GM20431 (cell line): ENCODE data around the gene PDRG1.
"Not testable (repeated sequence)": the region's sequence is repeated elsewhere in the genome, so short reads cannot be mapped to it uniquely, and the experiment has no call there.

Source experiments
- in situ Hi-C: fragments of 300-500 bp; cut with MseI, MboI; formaldehyde crosslinking; loops from one replicate; pipeline ENCODE4 v1.15.0; 2020; ENCODE audit warnings: low sequenced_read_pairs; ENCODE audit not compliant: unreplicated experiment

Gene PDRG1

GRCh38 chr20:31933698-31934097, 18.1 kb downstream of the PDRG1 start:
- in situ Hi-C loops = no loop called here

- in situ Hi-C loops = no loop called here
Measured at GRCh38 chr20:31930779-31931178, 21.1 kb downstream of the PDRG1 start.

GRCh38 chr20:31929631-31930030, 22.2 kb downstream of the PDRG1 start:
- in situ Hi-C loops = not testable (repeated sequence)

GRCh38 chr20:31927627-31928159, 24.2 kb downstream of the PDRG1 start:
- in situ Hi-C loops = no loop called here

GRCh38 chr20:31926493-31926892, 25.4 kb downstream of the PDRG1 start:
- in situ Hi-C loops = no loop called here

GRCh38 chr20:31925631-31926030, 26.2 kb downstream of the PDRG1 start:
- in situ Hi-C loops = no loop called here

GRCh38 chr20:31924561-31924960, 27.3 kb downstream of the PDRG1 start:
- in situ Hi-C loops = no loop called here

GRCh38 chr20:31923388-31924331, 28.2 kb downstream of the PDRG1 start:
- in situ Hi-C loops = no loop called here

- in situ Hi-C loops = no loop called here
Measured at GRCh38 chr20:31922588-31922987, 29.3 kb downstream of the PDRG1 start.

GRCh38 chr20:31922181-31922580, 29.7 kb downstream of the PDRG1 start:
- in situ Hi-C loops = no loop called here

- in situ Hi-C loops = not testable (repeated sequence)
Measured at GRCh38 chr20:31921480-31921879, 30.4 kb downstream of the PDRG1 start.

GRCh38 chr20:31920275-31920855, 31.5 kb downstream of the PDRG1 start:
- in situ Hi-C loops = no loop called here

- in situ Hi-C loops = no loop called here
Measured at GRCh38 chr20:31919410-31920155, 32.3 kb downstream of the PDRG1 start.

- in situ Hi-C loops = no loop called here
Measured at GRCh38 chr20:31918466-31919105, 33.3 kb downstream of the PDRG1 start.

- in situ Hi-C loops = not testable (repeated sequence)
Measured at GRCh38 chr20:31917962-31918412, 33.9 kb downstream of the PDRG1 start.

- in situ Hi-C loops = no loop called here
Measured at GRCh38 chr20:31916708-31917107, 35.1 kb downstream of the PDRG1 start.

- in situ Hi-C loops = no loop called here
Measured at GRCh38 chr20:31915491-31916280, 36.2 kb downstream of the PDRG1 start.

GRCh38 chr20:31914170-31914569, 37.7 kb downstream of the PDRG1 start:
- in situ Hi-C loops = no loop called here
